ENCODE measurements around the gene HOXA1. TPM values are rescaled to one million over a fixed set of nuclear protein-coding genes. Genes with fewer than 3 reads are reported as not detected.

Gene HOXA1
- total RNA-seq, 1 experiment from 2014 or later = 0.24 TPM

- no TSS peak for BruUV-seq (replicated peaks)
- H3K4me3 Mint-ChIP-seq (ENCODE audit: low read depth, unreplicated experiment) = no peak overlapping the region
- CTCF ChIA-PET = no interaction called here
- H3K27ac Mint-ChIP-seq (ENCODE audit: unreplicated experiment) = no peak overlapping the region
- TF ChIP-seq, protein P1, sequence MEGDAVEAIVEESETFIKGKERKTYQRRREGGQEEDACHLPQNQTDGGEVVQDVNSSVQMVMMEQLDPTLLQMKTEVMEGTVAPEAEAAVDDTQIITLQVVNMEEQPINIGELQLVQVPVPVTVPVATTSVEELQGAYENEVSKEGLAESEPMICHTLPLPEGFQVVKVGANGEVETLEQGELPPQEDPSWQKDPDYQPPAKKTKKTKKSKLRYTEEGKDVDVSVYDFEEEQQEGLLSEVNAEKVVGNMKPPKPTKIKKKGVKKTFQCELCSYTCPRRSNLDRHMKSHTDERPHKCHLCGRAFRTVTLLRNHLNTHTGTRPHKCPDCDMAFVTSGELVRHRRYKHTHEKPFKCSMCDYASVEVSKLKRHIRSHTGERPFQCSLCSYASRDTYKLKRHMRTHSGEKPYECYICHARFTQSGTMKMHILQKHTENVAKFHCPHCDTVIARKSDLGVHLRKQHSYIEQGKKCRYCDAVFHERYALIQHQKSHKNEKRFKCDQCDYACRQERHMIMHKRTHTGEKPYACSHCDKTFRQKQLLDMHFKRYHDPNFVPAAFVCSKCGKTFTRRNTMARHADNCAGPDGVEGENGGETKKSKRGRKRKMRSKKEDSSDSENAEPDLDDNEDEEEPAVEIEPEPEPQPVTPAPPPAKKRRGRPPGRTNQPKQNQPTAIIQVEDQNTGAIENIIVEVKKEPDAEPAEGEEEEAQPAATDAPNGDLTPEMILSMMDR (IDR thresholded peaks at IDR 0.05; ENCODE audit: unreplicated experiment) = no peak
- no peaks in the 10 kb centered on the region for H3K27me3 Mint-ChIP-seq (ENCODE audit: unreplicated experiment)
- peaks cover 2% of the 10 kb centered on the region for H3K36me3 Mint-ChIP-seq (ENCODE audit: insufficient read depth, unreplicated experiment)
- intact Hi-C loops (cut with micrococcal nuclease; ENCODE audit: unreplicated experiment) = no loop called here
- no peak for DNase-seq
- H3K9me3 Mint-ChIP-seq (ENCODE audit: low read depth, unreplicated experiment) = no peaks in the 10 kb centered on the region
- H3K4me1 Mint-ChIP-seq (ENCODE audit: low read depth, unreplicated experiment) = peaks cover 34% of the 10 kb centered on the region
Measured at GRCh38 chr7:27128776-27129728, 33.3 kb upstream of the HOXA1 start.

GRCh38 chr7:27128034-27128433 is 32.2 kb upstream of the HOXA1 start:
- Mint-ChIP-seq H3K27me3 (ENCODE audit: unreplicated experiment) (no peaks in the 10 kb centered on the region), H3K27ac (ENCODE audit: unreplicated experiment) (no peak overlapping the region)

DNA sequence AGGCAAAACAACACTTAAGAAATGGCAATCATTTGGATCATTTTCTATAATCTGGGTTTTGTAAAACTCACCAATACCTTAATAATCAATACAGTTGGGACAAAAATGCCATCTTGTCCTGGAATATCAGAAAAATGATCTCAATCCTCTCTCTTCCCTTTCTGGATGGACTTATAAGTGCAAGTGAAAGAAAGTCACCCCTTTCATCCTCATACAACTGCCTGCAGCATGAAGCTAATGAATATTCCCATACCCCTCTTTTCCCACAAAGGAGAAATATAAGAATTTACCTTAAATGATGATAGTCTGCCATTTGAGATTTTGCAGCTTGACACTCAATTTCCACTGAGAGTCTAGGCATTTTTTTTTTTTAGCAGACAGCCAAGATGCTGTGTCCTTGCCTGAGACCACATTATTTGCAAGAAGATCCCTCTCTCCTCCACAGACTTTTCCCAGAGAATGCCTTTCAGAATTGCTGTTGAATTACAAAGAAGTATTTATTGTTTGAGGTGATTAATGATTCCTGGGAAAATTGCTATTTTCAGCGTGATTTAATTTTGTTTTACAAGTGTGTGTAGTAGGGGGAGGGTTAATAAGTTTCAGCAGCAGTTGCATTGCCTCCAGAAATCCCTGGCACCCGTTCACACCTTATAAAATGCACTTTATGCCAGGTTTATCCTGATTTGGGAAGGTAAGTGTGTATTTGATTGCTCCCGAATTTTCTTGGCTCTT is 31.0 kb upstream of the HOXA1 start:
- TF ChIP-seq, protein P1 (IDR thresholded peaks at IDR 0.05; ENCODE audit: unreplicated experiment) = no peak
- H3K4me1 Mint-ChIP-seq (ENCODE audit: low read depth, unreplicated experiment) = peaks cover 40% of the 10 kb centered on the region
- no TSS peak for BruUV-seq (replicated peaks)
- H3K27ac Mint-ChIP-seq (ENCODE audit: unreplicated experiment) = no peak overlapping the region
- no peak for DNase-seq
- CTCF ChIA-PET = interaction anchor here (0.6 kb wide), 1 partner anchor 1340 kb away, joined by 3 read pairs; no protein-coding TSS in a partner anchor
- no peaks in the 10 kb centered on the region for H3K27me3 Mint-ChIP-seq (ENCODE audit: unreplicated experiment)
- no peaks in the 10 kb centered on the region for H3K9me3 Mint-ChIP-seq (ENCODE audit: low read depth, unreplicated experiment)
- peaks cover 22% of the 10 kb centered on the region for H3K36me3 Mint-ChIP-seq (ENCODE audit: insufficient read depth, unreplicated experiment)
- intact Hi-C loops (cut with micrococcal nuclease; ENCODE audit: unreplicated experiment) = no loop called here
- no peak overlapping the region for H3K4me3 Mint-ChIP-seq (ENCODE audit: low read depth, unreplicated experiment)

More at GRCh38 chr7:27128034-27128433, 32.2 kb upstream of the HOXA1 start:
- TF ChIP-seq, protein P1 (IDR thresholded peaks at IDR 0.05; ENCODE audit: unreplicated experiment) = no peak
- intact Hi-C loops (cut with micrococcal nuclease; ENCODE audit: unreplicated experiment) = no loop called here
- peaks cover 34% of the 10 kb centered on the region for H3K4me1 Mint-ChIP-seq (ENCODE audit: low read depth, unreplicated experiment)
- H3K36me3 Mint-ChIP-seq (ENCODE audit: insufficient read depth, unreplicated experiment) = peaks cover 10% of the 10 kb centered on the region
- CTCF ChIA-PET = interaction anchor here (0.6 kb wide), 1 partner anchor 241 kb away, joined by 5 read pairs; no protein-coding TSS in a partner anchor
- H3K4me3 Mint-ChIP-seq (ENCODE audit: low read depth, unreplicated experiment) = no peak overlapping the region
- no TSS peak for BruUV-seq (replicated peaks)
- H3K9me3 Mint-ChIP-seq (ENCODE audit: low read depth, unreplicated experiment) = no peaks in the 10 kb centered on the region
- no peak for DNase-seq

DNA sequence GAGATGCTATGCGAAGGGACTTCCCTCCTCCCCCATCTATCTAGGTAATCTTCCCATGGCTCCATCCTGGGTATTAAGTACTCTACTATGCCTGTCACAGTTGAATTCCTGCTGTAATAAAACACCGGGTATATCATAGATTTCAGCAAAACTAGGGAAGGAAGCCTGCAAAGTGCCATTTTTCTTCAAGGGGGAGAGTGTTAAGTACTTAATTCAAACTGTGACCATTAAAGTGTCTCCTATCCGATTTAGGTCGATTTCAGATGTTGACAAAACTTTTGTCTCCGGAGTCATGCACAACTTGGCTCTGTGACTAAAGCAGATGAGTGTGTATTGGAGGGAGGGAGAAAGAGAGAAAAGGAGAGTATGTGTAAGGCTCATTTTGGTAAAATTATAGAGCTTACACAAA is 30.2 kb upstream of the HOXA1 start:
- BruUV-seq (replicated peaks) = no TSS peak
- CTCF ChIA-PET = interaction anchor here (0.6 kb wide), 1 partner anchor 1339 kb away, joined by 3 read pairs; no protein-coding TSS in a partner anchor
- peaks cover 26% of the 10 kb centered on the region for H3K36me3 Mint-ChIP-seq (ENCODE audit: insufficient read depth, unreplicated experiment)
- intact Hi-C loops (cut with micrococcal nuclease; ENCODE audit: unreplicated experiment) = no loop called here
- TF ChIP-seq, protein P1 (IDR thresholded peaks at IDR 0.05; ENCODE audit: unreplicated experiment) = no peak
- no peaks in the 10 kb centered on the region for H3K9me3 Mint-ChIP-seq (ENCODE audit: low read depth, unreplicated experiment)
- H3K4me1 Mint-ChIP-seq (ENCODE audit: low read depth, unreplicated experiment) = peaks cover 47% of the 10 kb centered on the region
- H3K27me3 Mint-ChIP-seq (ENCODE audit: unreplicated experiment) = no peaks in the 10 kb centered on the region
- no peak overlapping the region for H3K4me3 Mint-ChIP-seq (ENCODE audit: low read depth, unreplicated experiment)
- H3K27ac Mint-ChIP-seq (ENCODE audit: unreplicated experiment) = no peak overlapping the region
- no peak for DNase-seq

Measured in Calu3 (cell line).